ENCODE measurements around the gene PAPOLA.
A peak's percentile ranks its signal among the peaks of the same experiment; 100 is the strongest.

The PAPOLA gene

GRCh38 chr14:96568621-96569020 lies 66.4 kb downstream of the PAPOLA start:
- no peak for DNase-seq

- DNase-seq: no peak
These were observed 69.1 kb downstream of the PAPOLA start for GRCh38 chr14:96571311-96571710.

- DNase-seq: no peak
These were observed 71.4 kb downstream of the PAPOLA start for GRCh38 chr14:96573473-96574100.

GRCh38 chr14:96574171-96574632 lies 72.0 kb downstream of the PAPOLA start:
- no peak for DNase-seq

GRCh38 chr14:96574633-96575632 lies 72.8 kb downstream of the PAPOLA start:
- no peak for DNase-seq

- DNase-seq: no peak
These were observed 74.2 kb downstream of the PAPOLA start for GRCh38 chr14:96576359-96576758.

GRCh38 chr14:96576937-96577336 lies 74.8 kb downstream of the PAPOLA start:
- no peak for DNase-seq

GRCh38 chr14:96578619-96579018 lies 76.4 kb downstream of the PAPOLA start:
- no peak for DNase-seq

GRCh38 chr14:96579358-96579757 lies 77.2 kb downstream of the PAPOLA start:
- DNase-seq: no peak

GRCh38 chr14:96579855-96580254 lies 77.7 kb downstream of the PAPOLA start:
- DNase-seq: no peak

GRCh38 chr14:96580566-96580965 lies 78.4 kb downstream of the PAPOLA start:
- DNase-seq: no peak

GRCh38 chr14:96581026-96581425 lies 78.8 kb downstream of the PAPOLA start:
- no peak for DNase-seq

- DNase-seq: no peak
These were observed 79.7 kb downstream of the PAPOLA start for GRCh38 chr14:96581902-96582301.

- DNase-seq: no peak
These were observed 80.3 kb downstream of the PAPOLA start for GRCh38 chr14:96582411-96582961.

GRCh38 chr14:96582995-96583394 lies 80.8 kb downstream of the PAPOLA start:
- DNase-seq: no peak

GRCh38 chr14:96583569-96584041 lies 81.4 kb downstream of the PAPOLA start:
- DNase-seq: no peak

GRCh38 chr14:96584199-96584906 lies 82.2 kb downstream of the PAPOLA start:
- peak in 1 of 2 experiments; percentile 11 for DNase-seq

GRCh38 chr14:96584907-96585671 lies 82.9 kb downstream of the PAPOLA start:
- no peak for DNase-seq

GRCh38 chr14:96585672-96586013 lies 83.5 kb downstream of the PAPOLA start:
- DNase-seq: no peak

GRCh38 chr14:96586056-96586455 lies 83.9 kb downstream of the PAPOLA start:
- no peak for DNase-seq

GRCh38 chr14:96586921-96587822 lies 85.0 kb downstream of the PAPOLA start:
- no peak for DNase-seq
